GM19025 (cell line): ENCODE data around the gene NR5A1.

ENCODE experiments used
- ATAC-seq: cut with Tn5 transposase; IDR thresholded peaks from one replicate; pipeline ENCODE4 v1.9.1; 2021; ENCODE audit warnings: mild to moderate bottlenecking, low read depth, moderate library complexity; ENCODE audit not compliant: unreplicated experiment

The NR5A1 gene

GRCh38 chr9:124514874-124515273 is 7.7 kb upstream of the NR5A1 start:
- ATAC-seq, result no peak

GRCh38 chr9:124514125-124514524 is 6.9 kb upstream of the NR5A1 start:
- no peak for ATAC-seq

GRCh38 chr9:124513376-124513994 is 6.3 kb upstream of the NR5A1 start:
- ATAC-seq, result no peak

GRCh38 chr9:124512806-124513204 is 5.6 kb upstream of the NR5A1 start:
- ATAC-seq, result no peak

GRCh38 chr9:124511891-124512805 is 4.9 kb upstream of the NR5A1 start:
- ATAC-seq, result no peak

GRCh38 chr9:124511426-124511840 is 4.2 kb upstream of the NR5A1 start:
- ATAC-seq, result no peak

- ATAC-seq, result no peak
Measured at GRCh38 chr9:124510650-124511425, 3.6 kb upstream of the NR5A1 start.

GRCh38 chr9:124507880-124508423 is 753 bp upstream of the NR5A1 start:
- no peak for ATAC-seq

- ATAC-seq, result no peak
Measured at GRCh38 chr9:124506433-124506832, 766 bp downstream of the NR5A1 start.

- no peak for ATAC-seq
Measured at GRCh38 chr9:124505901-124506346, 1.3 kb downstream of the NR5A1 start.

- ATAC-seq, result no peak
Measured at GRCh38 chr9:124505006-124505900, 1.9 kb downstream of the NR5A1 start.

- no peak for ATAC-seq
Measured at GRCh38 chr9:124504530-124505005, 2.6 kb downstream of the NR5A1 start.

GRCh38 chr9:124503713-124504529 is 3.3 kb downstream of the NR5A1 start:
- no peak for ATAC-seq

- ATAC-seq, result no peak
Measured at GRCh38 chr9:124502711-124503702, 4.2 kb downstream of the NR5A1 start.

GRCh38 chr9:124501771-124502320 is 5.4 kb downstream of the NR5A1 start:
- no peak for ATAC-seq

GRCh38 chr9:124500796-124501611 is 6.2 kb downstream of the NR5A1 start:
- no peak for ATAC-seq
